OCI-LY7 (cell line): ENCODE measurements around the gene CSNK1G2. TPM values are rescaled to one million over a fixed set of nuclear protein-coding genes. Genes with fewer than 3 reads are reported as not detected.

Experiments used
- BruUV-seq: library from RNA; stranded (reverse); fragments of 400-500 nt; replicated peaks from 2 replicates; lab custom pipeline; 2021; lab: Mats Ljungman, UMichigan
- CTCF ChIA-PET: fragments of 300-600 bp; sonication (Branson Sonifier 250); formaldehyde crosslinking; loops from one replicate; lab custom pipeline; 2022; ENCODE audit warnings: antibody characterized with exemption; ENCODE audit not compliant: unreplicated experiment; lab: Charles Lee
- POLR2A ChIA-PET: fragments of 300-600 bp; sonication (Branson Sonifier 250); formaldehyde crosslinking; loops from one replicate; lab custom pipeline; 2022; ENCODE audit warnings: antibody characterized with exemption; lab: Charles Lee
- DNase-seq: peaks from one replicate; pipeline ENCODE4 v3.0.0-alpha.2; 2015; ENCODE audit warnings: low spot score
- H2AFZ ChIP-seq: fragments of 200-600 bp; sonication (generic), shearing (Covaris generic); 2 replicates; pipeline ENCODE4 v1.6.1; 2014; ENCODE audit warnings: mild to moderate bottlenecking, antibody characterized with exemption, low read length, moderate library complexity
- H3K27ac ChIP-seq: fragments of 200-600 bp; sonication (generic); 2 replicates; pipeline ENCODE4 v1.5.1; 2014; ENCODE audit warnings: mixed run types, low read depth, mild to moderate bottlenecking, moderate library complexity, low read length, inconsistent platforms; ENCODE audit not compliant: poor library complexity, severe bottlenecking
- H3K36me3 ChIP-seq: fragments of 200-600 bp; sonication (generic); 2 replicates; pipeline ENCODE4 v1.6.1; 2014; ENCODE audit warnings: mild to moderate bottlenecking, antibody characterized with exemption, low read length, moderate library complexity, mixed read lengths; ENCODE audit not compliant: insufficient read depth
- H3K4me1 ChIP-seq: fragments of 200-600 bp; sonication (generic); 2 replicates; pipeline ENCODE4 v1.5.1; 2014; ENCODE audit warnings: mild to moderate bottlenecking, low read length; ENCODE audit not compliant: insufficient read depth, poor library complexity, severe bottlenecking
- H3K4me2 ChIP-seq: fragments of 200-600 bp; sonication (generic); 2 replicates; pipeline ENCODE4 v1.6.1; 2014; ENCODE audit warnings: mild to moderate bottlenecking, low read length
- H3K4me3 ChIP-seq: fragments of 200-600 bp; sonication (generic); 2 replicates; pipeline ENCODE4 v1.5.1; 2014; ENCODE audit warnings: mild to moderate bottlenecking, low read depth, low read length; ENCODE audit not compliant: poor library complexity, severe bottlenecking
- H3K79me2 ChIP-seq: fragments of 200-600 bp; sonication (generic); 2 replicates; pipeline ENCODE4 v1.6.1; 2016; ENCODE audit warnings: low read depth, mild to moderate bottlenecking, low read length, moderate library complexity, mixed read lengths; ENCODE audit not compliant: insufficient read depth
- H3K9me2 ChIP-seq: fragments of 200-600 bp; sonication (generic); 2 replicates; pipeline ENCODE4 v1.6.1; 2016; ENCODE audit warnings: mild to moderate bottlenecking, low read length, mixed read lengths; ENCODE audit not compliant: insufficient read depth
- H3K9me3 ChIP-seq: fragments of 200-600 bp; sonication (generic); 2 replicates; pipeline ENCODE4 v1.6.1; 2014; ENCODE audit warnings: mild to moderate bottlenecking, mixed run types, low read length, mixed read lengths
- H4K20me1 ChIP-seq: fragments of 200-600 bp; sonication (generic); 2 replicates; pipeline ENCODE4 v1.6.1; 2014; ENCODE audit warnings: mild to moderate bottlenecking, antibody characterized with exemption, low read length, moderate library complexity, mixed read lengths; ENCODE audit not compliant: insufficient read depth
- CTCF ChIP-seq: fragments of 200-600 bp; sonication (generic); conservative IDR thresholded peaks from 2 replicates; pipeline ENCODE4 v1.5.1; 2014; ENCODE audit warnings: mild to moderate bottlenecking, antibody characterized with exemption, low read length, moderate library complexity, mixed read lengths
- EZH2phosphoT487 ChIP-seq: fragments of 200-600 bp; sonication (generic); IDR thresholded peaks from 2 replicates; pipeline ENCODE4 v1.6.1; 2018; ENCODE audit warnings: low read depth, borderline replicate concordance, mild to moderate bottlenecking, mixed run types, antibody characterized with exemption, low read length, moderate library complexity, mixed read lengths
- intact Hi-C: fragments of 100-400 bp; cut with micrococcal nuclease; formaldehyde crosslinking; loops from one replicate; pipeline ENCODE4 v1.10.0; 2022; ENCODE audit not compliant: unreplicated experiment
- total RNA-seq, 2 experiments: library from RNA; depleted of rRNA in 1 of 2; stranded (reverse); fragments of >200 nt in 1 of 2; shearing (Covaris generic) in 1 of 2; gene quantifications; 2 replicates each; pipeline ENCODE4 v1.2.3, GENCODE V29; 2014 to 2022

The CSNK1G2 gene
- total RNA-seq, 2 experiments from 2014 or later, result 95.9 to 133 TPM

- Histone ChIP-seq H3K4me2 (no peak overlapping the region), H3K27ac (no peak overlapping the region), H3K4me3 (no peak overlapping the region), H3K79me2 (peaks cover 59% of the 10 kb centered on the region), H3K36me3 (peaks cover 13% of the 10 kb centered on the region), H4K20me1 (no peaks in the 10 kb centered on the region; the same call in 1 of the 2 replicates), H2AFZ (no peak overlapping the region), H3K9me2 (no peaks in the 10 kb centered on the region), H3K4me1 (peaks cover 19% of the 10 kb centered on the region), H3K9me3 (no peaks in the 10 kb centered on the region)
- no TSS peak for BruUV-seq
- no peak for TF ChIP-seq EZH2phosphoT487
- TF ChIP-seq CTCF, result no peak
- ChIA-PET POLR2A (no interaction called here), CTCF (no interaction called here)
- intact Hi-C loops, result no loop called here
- no peak for DNase-seq
Measured at GRCh38 chr19:1944916-1945561, 4.1 kb downstream of the CSNK1G2 start.

- H3K27ac ChIP-seq, result no peak overlapping the region
- H4K20me1 ChIP-seq, result no peaks in the 10 kb centered on the region; the same call in 1 of the 2 replicates
- no peaks in the 10 kb centered on the region for H3K9me2 ChIP-seq
- no peak overlapping the region for H3K4me3 ChIP-seq
- TF ChIP-seq EZH2phosphoT487 (no peak), CTCF (peak; percentile 71)
- H2AFZ ChIP-seq, result no peak overlapping the region
- DNase-seq, result peak; percentile 9
- peaks cover 16% of the 10 kb centered on the region for H3K4me1 ChIP-seq
- H3K9me3 ChIP-seq, result no peaks in the 10 kb centered on the region
- peaks cover 20% of the 10 kb centered on the region for H3K36me3 ChIP-seq
- H3K79me2 ChIP-seq, result peaks cover 68% of the 10 kb centered on the region
- intact Hi-C loops, result no loop called here
- CTCF ChIA-PET, result interaction anchor here (0.8 kb wide), 1 partner anchor 228 kb away, joined by 3 read pairs; no protein-coding TSS in a partner anchor
- POLR2A ChIA-PET, result interaction anchor here (0.6 kb wide), 1 partner anchor 37 kb away, joined by 4 read pairs; no protein-coding TSS in a partner anchor
- BruUV-seq, result no TSS peak
- no peak overlapping the region for H3K4me2 ChIP-seq
Measured at GRCh38 chr19:1945899-1946298, 4.9 kb downstream of the CSNK1G2 start.

- H3K4me1 ChIP-seq, result peaks cover 15% of the 10 kb centered on the region
- TF ChIP-seq CTCF, result no peak
- TF ChIP-seq EZH2phosphoT487, result no peak
- intact Hi-C loops, result no loop called here
- no peaks in the 10 kb centered on the region for H3K9me3 ChIP-seq
- H3K9me2 ChIP-seq, result no peaks in the 10 kb centered on the region
- POLR2A ChIA-PET, result no interaction called here
- no peak overlapping the region for H3K4me3 ChIP-seq
- H3K27ac ChIP-seq, result no peak overlapping the region
- H4K20me1 ChIP-seq, result no peaks in the 10 kb centered on the region; the same call in 1 of the 2 replicates
- CTCF ChIA-PET, result no interaction called here
- no TSS peak for BruUV-seq
- no peak overlapping the region for H2AFZ ChIP-seq
- no peak for DNase-seq
- peaks cover 29% of the 10 kb centered on the region for H3K36me3 ChIP-seq
- H3K4me2 ChIP-seq, result no peak overlapping the region
- peaks cover 57% of the 10 kb centered on the region for H3K79me2 ChIP-seq
Measured at GRCh38 chr19:1947651-1948209, 6.8 kb downstream of the CSNK1G2 start.
